ENCODE measurements around the gene MATR3.

The MATR3 gene

DNA sequence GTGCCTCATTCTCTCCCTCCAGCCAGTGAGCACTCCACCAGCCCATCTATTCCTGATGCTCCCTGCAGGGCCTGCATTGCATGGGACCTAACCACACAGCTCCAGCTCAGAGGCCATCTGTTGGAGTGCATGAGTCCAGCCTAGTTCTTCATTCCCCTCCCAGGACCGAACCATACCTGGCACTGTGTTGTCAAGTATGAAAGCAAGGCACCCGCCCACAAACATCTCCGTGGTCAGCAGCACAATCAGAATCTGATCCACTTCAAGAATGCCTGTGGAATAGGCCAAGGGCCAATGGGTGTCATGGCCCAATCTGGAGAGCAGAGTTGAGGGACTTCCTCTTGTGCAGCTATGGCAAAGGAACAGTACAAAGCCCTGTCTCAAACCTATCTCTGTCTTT, 83.7 kb downstream of the MATR3 start:
- no peak overlapping the region for H3K4me3 ChIP-seq (ENCODE audit: low read length)
- DNase-seq (ENCODE audit: low read depth, low spot score) = no peak

DNA sequence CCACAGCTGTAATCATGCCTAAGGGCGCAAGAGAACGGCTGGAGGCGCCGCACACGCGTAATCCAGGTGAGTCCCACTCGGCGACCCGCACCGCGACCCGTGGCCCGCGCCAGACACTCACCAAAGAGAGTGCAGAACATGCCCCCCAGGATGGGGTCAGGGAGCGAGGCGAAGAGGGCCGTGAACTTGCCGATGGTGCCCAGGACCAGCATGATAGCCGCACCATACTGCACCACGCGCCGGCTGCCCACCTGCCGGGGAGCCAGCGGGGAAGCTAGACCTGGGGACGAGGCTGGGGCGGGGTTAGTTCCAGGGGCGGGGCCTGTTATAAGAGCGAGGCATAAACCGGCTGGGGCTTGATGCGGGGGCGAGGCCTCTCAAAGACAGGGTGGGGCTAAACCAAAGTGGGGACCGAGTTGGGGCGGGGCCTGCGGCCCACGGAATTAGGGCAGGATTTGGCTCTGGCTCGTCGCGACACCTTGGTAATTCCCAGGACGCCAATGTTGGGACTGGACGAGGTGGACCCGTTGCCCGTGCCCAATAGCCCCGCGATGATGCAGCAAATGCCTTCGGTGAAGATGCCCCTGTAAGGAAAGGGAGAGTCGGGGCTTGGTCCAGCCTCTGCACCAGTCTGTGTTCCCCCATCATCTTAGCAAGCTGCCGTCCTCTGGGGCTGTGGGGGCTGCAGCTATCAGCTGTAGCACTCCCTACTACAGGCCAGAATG, 84.7 kb downstream of the MATR3 start:
- no peak overlapping the region for H3K4me3 ChIP-seq (ENCODE audit: low read length)
- DNase-seq (ENCODE audit: low read depth, low spot score) = no peak

DNA sequence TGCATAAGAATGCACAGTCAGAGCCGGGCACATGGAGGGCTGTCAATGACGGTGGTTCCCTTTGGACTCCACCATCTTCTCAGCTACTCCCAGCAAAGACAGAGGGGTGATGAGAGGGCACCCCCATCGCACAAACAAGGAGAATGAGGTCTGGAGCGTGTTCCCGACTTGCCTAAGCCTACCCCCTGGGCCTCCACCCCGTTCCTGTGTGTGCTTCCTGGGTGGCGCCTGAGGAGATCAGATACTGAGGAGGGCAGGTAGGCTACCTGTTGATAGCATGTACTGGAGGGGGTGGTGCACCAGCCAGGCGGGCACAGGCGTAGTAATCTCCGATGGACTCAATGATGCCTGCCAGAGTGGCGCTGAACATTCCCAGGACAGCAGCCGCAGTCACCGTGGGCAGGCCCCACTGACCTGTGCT, 85.4 kb downstream of the MATR3 start:
- no peak overlapping the region for H3K4me3 ChIP-seq (ENCODE audit: low read length)
- no peak for DNase-seq (ENCODE audit: low read depth, low spot score)

DNA sequence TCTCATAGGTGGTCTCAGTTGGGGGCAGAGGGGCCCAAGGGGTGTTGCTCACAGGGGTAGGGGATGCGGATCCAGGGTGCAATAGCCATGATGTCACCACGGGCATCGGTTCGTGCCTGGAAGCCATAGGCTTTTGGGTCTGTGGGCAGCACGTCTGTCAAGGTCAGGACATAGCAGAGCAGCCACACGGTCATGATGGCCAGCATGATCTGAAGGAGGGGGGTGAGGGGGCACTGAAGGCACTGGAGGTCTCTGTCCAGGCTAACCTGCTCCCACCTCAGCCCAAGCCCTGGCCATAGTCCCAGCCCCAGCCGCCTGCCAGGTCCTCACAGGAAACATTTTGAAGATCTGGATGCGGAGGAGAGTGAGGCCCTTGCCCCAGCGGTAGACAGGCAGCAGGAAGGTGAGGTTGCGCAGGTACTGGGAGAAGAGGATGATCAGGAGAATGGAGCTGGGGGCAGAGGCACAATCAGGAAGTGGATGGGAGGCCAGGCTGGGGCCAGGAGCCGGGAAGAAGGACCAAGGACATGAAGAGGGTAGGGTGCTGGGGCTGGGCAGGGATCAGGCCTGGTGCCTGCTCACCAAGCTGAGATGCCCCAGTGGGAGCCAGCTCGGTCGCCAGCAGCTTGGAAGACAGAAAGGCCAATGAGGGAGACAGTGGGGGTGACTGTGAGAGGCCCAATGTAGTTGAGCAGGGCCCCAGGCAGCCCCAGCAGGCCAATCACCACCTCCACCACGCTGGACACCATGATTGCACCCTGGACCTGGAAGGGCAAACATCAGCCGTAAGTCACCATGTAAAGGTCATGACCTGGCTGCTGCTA, 86.3 kb downstream of the MATR3 start:
- H3K4me3 ChIP-seq (ENCODE audit: low read length) = no peak overlapping the region
- no peak for DNase-seq (ENCODE audit: low read depth, low spot score)

Data from Jurkat, Clone E6-1 (cell line).